GM12874 (cell line): ENCODE results near the gene DDX10.
A peak's percentile ranks its signal among the peaks of the same experiment; 100 is the strongest.

Experiments
- TF ChIP-seq, protein P1 (sequence below): IDR thresholded peaks from 2 replicates; pipeline ENCODE4 v1.5.1; 2011; ENCODE audit warnings: low read depth, mild to moderate bottlenecking, control low read depth, low read length, moderate library complexity; ENCODE audit not compliant: insufficient read depth

The DDX10 gene

DNA sequence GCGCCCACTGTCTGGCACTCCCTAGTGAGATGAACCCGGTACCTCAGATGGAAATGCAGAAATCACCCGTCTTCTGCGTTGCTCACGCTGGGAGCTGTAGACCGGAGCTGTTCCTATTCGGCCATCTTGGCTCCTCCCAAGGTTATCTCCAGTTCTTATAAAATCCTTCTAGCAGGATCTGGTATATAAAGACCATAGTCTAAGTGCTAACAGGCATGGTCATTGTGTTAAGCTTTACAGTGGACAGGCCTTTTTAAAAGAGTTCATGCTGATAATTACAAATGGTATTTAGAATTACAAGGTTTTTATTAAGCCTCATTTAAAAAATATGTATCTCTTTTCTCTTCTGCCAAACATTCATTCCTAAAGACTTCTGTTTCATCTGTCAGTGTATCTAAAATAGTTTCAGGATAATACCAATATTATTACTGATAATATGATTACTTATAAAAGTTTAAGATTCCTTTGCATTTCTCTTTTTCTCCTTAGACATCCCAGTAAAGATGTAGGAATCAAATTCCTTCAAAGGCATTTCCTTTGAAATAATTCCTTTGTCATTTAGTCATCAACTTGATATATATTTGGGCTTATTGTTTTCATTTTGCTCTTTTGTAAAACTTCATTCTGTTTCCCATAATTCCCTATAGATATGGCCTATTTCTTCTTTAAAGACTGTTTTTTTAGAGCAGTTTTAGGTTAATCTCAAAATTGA, 20.7 kb downstream of the DDX10 start:
- TF ChIP-seq, protein P1, sequence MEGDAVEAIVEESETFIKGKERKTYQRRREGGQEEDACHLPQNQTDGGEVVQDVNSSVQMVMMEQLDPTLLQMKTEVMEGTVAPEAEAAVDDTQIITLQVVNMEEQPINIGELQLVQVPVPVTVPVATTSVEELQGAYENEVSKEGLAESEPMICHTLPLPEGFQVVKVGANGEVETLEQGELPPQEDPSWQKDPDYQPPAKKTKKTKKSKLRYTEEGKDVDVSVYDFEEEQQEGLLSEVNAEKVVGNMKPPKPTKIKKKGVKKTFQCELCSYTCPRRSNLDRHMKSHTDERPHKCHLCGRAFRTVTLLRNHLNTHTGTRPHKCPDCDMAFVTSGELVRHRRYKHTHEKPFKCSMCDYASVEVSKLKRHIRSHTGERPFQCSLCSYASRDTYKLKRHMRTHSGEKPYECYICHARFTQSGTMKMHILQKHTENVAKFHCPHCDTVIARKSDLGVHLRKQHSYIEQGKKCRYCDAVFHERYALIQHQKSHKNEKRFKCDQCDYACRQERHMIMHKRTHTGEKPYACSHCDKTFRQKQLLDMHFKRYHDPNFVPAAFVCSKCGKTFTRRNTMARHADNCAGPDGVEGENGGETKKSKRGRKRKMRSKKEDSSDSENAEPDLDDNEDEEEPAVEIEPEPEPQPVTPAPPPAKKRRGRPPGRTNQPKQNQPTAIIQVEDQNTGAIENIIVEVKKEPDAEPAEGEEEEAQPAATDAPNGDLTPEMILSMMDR = no peak

DNA sequence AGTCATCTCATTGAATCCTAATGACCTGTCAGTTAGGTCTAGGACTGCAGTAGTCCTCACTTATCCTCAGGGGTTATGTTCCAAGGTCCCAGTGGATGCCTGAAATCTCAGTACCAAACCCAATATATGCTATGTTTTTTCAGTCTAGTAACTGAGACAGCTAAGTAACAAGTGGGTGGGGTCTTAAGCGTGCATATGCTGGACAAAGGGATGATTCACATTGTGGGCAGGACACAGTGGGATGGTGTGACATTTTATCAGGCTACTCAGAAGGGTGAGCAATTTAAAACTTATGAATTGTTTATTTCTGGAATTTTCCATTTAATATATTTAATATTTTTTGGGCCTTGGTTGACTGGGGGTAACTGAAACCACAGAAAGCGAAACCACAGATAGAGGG, 29.0 kb downstream of the DDX10 start:
- TF ChIP-seq, protein P1 = no peak

DNA sequence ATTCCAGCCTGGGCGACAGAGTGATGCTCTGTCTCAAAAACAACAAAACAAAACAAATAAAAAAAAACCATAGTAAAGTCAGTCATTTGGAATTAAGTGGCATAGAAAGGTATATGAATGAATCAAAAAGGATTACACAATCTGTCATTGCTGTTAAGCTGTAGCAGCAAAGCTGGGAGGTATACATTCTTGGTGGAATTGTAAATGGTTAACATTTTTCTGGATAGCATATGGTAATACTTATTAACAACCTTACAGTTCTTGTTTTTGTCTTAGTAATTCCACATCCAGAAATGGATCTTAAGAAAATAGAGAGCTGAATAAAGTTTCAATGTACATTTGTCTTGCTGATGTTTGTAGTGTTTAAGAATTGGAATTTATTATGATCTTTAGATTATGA, 30.0 kb downstream of the DDX10 start:
- TF ChIP-seq, protein P1 = no peak

DNA sequence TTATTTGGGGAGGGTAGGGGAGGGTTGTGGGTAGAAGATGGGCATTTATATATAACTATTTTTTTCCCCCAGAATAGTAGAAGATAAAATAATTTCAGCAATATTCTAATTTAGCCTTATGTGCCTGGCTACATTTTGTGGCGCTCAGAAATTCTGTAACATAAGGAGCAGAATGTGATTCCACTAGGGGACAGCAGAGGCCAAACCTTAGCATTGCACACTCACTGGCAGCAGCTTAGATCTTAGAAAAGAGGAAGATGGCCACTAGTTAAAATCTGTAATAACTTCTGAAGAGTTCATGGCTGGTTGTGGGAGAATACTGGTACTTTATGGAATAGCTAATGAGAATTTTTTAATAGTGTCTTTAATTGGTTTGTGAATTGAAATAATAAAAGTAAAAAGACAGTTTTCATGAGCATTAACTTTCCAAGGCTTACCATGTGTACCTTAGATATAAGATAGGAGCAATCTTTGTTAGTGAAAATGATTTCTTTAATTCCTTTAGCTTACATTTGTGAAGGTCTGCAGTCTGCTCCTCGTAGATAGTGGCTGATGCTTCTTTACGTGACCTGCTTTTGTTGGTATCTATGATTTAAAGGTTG, 33.1 kb downstream of the DDX10 start:
- TF ChIP-seq, protein P1 = peak; percentile 90

DNA sequence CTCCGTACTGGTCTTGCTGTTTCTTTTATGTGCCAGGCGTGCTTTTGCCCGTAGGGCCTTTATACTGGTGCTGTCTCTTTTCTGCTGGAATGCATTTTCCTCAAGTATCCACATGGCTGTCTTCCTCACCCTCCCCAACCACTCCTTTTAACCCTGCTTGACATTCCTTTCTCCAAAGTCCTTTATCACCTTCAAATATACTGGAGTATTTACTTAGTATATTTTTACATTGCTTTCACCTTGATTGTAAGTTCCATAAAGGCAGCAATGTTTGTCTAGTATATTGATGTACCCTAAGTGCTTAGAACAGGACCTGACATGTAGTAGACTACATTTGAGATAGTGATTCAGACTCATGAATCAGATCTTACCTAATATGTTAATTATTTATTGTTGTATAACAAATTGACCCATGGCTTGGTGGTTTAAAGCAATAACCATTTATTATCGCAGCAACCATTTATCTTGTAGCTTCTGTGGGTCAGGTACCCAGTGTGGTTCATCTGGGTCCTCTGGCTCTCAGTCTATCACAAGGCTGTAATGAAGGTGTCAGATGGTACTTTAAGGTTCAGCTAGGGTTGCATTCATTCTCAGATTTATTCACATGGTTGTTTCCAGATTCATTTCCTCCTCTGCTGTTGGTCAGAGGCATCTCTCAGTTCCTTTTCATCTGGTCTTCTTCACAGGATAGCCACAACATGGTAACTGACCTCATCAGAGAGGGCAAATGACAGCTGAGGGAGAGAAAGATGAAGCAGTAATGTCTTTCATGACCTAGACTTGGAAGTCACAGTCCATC, 34.2 kb downstream of the DDX10 start:
- TF ChIP-seq, protein P1 = no peak

DNA sequence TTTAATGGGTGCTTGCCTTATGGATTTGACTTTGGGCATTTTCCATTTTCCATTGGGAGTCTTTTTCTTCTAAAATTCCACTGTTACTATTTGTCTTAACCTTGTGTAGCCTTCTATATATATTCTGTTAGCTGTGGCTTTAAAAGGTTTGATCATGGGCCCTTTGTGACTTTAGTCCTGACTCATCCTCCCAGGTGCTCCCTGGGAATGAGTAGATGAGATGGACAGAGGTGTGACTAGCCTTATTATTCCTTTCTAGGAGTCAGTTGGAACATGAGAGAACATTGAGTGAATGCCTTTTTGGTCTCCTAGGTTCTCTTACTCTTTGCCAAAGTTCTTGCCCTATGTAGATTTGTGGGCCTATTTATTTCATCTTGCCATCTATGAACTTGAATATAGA, 39.0 kb downstream of the DDX10 start:
- TF ChIP-seq, protein P1 = no peak

DNA sequence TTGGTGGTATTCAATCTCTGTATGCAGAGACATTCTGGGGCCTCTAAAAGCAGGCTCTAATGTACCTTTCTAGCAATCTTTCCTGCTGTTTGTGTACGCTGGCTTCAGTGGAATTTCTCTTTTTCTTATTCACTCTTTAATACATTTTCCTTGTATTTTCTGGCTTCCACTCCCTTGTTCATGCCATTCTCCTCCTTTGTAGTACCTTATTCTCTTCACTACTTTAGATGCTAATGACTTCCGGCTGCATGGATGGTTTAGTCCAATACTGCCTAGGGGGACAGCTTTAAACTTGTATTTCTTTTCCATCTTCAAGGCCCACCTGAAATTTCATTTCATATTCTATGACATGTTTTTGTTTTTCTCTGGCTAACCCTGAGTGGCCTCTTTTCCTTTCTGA, 40.2 kb downstream of the DDX10 start:
- TF ChIP-seq, protein P1 = no peak
